Right lobe of liver (tissue), 4 donors: ENCODE results near the gene MT4.

Source experiments
- CTCF ChIP-seq, 4 donors: fragments of 200-600 bp in 3 of 4; fragments of 450-650 bp in 1 of 4; IDR thresholded peaks; one replicate each; pipeline versions ENCODE4 v1.5.1 to v1.8.0; 2016 to 2022; ENCODE audit warnings: antibody characterized with exemption in 4 of 4, mild to moderate bottlenecking in 2 of 4
- POLR2A ChIP-seq: fragments of 450-650 bp; IDR thresholded peaks from one replicate; pipeline ENCODE4 v1.6.1; 2017; ENCODE audit warnings: antibody characterized with exemption, mild to moderate bottlenecking
- donor health status: DM: no; HTN: no; CAD: no.
- donor health status: DM: no; HTN: no; CAD: no.
- donor health status: DM: no; HTN: yes; CAD: no.

- TF ChIP-seq POLR2A (no peak), CTCF (IDR thresholded peaks at IDR 0.05) (no peak)
Measured at GRCh38 chr16:56571525-56571924, 6.7 kb downstream of the MT4 start.
